PC-3 (cell line): Measurements from ENCODE around the gene STAG3.

Experiments used
- EZH2 ChIP-seq: fragments of 300-600 bp; sonication (generic); IDR thresholded peaks from one replicate; pipeline ENCODE4 v1.6.1; 2017; ENCODE audit warnings: antibody characterized with exemption, mild to moderate bottlenecking, low read length; ENCODE audit not compliant: unreplicated experiment
- EZH2phosphoT487 ChIP-seq: fragments of 300-600 bp; sonication (generic); IDR thresholded peaks from 2 replicates; pipeline ENCODE4 v1.6.1; 2018; ENCODE audit warnings: mild to moderate bottlenecking, antibody characterized with exemption, low read length, borderline replicate concordance
- TF ChIP-seq, protein P1 (sequence below): fragments of 300-600 bp; sonication (generic); conservative IDR thresholded peaks from 2 replicates; pipeline ENCODE4 v1.5.1; 2017; ENCODE audit warnings: antibody characterized with exemption, low read depth, mild to moderate bottlenecking, low read length

DNA sequence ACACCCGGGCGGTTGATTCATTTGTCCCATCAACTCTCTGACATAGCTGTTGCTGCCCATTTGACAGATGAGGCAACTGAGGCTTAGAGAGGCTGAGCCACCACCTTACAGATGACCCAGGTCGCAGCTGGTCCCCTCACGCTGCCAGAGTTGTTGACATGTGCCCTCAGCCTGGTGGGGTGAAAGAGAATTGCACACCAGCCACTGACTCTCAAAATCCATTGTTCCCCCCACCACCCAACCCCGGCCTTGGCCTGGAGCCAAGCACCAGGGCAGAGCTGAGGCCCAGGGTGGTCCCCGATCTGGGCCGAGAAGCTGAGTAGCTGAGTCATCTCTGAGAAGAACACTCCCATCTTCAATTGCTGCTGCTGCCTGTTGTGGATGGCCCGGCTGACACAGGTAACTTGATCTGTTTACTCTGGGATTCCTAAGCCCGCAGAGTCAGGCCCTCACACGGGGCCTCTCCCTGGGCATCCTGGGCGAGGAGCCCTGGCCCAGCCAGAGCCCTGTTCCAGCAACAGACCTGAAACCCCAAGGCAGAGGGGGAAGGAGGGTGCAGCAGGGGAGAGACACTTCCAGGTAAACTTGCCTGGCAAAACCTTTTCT lies 69.5 kb downstream of the STAG3 start:
- TF ChIP-seq, protein P1, sequence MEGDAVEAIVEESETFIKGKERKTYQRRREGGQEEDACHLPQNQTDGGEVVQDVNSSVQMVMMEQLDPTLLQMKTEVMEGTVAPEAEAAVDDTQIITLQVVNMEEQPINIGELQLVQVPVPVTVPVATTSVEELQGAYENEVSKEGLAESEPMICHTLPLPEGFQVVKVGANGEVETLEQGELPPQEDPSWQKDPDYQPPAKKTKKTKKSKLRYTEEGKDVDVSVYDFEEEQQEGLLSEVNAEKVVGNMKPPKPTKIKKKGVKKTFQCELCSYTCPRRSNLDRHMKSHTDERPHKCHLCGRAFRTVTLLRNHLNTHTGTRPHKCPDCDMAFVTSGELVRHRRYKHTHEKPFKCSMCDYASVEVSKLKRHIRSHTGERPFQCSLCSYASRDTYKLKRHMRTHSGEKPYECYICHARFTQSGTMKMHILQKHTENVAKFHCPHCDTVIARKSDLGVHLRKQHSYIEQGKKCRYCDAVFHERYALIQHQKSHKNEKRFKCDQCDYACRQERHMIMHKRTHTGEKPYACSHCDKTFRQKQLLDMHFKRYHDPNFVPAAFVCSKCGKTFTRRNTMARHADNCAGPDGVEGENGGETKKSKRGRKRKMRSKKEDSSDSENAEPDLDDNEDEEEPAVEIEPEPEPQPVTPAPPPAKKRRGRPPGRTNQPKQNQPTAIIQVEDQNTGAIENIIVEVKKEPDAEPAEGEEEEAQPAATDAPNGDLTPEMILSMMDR: no peak
- TF ChIP-seq EZH2: no peak
- TF ChIP-seq EZH2phosphoT487: no peak
